Measurements from ENCODE around the gene PLXNA4.

DNA sequence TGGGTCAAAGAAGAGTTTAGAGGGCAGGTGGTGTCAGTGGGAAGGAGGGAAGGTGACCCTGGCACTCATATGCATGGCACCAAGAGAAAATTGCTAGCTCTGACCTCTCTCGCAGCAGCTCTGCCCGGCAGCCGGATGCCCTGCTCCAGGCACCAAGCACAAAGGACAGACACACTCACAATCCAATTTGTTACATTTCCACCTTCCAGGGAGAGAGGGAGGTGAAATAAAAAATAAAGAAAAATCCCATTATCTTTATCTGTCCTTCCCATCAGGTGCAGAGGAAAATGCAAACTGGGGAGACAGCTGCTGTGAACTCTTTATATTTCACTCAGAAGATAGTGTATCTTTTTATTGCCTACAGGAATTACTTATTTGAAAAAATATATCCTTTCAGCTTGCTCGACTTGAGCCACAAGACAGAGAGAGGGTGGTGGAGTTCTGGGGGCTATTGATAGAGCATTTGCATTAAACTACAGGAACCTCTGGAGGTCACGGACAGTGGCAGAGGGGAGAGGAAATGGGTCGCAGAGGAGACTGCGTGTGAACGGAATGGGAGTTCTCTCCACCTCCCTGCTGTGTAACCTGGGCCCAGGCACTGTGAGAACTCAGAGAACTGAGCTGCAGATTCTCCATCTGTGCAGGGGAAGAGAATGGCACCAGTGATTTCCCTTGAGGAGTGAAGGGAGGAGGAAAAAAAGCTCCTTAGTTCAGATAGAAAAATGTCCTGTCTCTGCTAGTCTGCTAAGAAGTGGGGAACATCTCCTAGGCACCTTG, 421.4 kb downstream of the PLXNA4 start:
- TF ChIP-seq CTCF (IDR thresholded peaks at IDR 0.05) (no peak), MAFK (IDR thresholded peaks at IDR 0.05; ENCODE audit: partially characterized antibody) (no peak), REST (IDR thresholded peaks at IDR 0.05) (no peak), EP300 (IDR thresholded peaks at IDR 0.05) (no peak)

Data from A549 (cell line).